GM21786 (cell line): ENCODE data around the gene MYO1G.
"Not testable (repeated sequence)": the region's sequence is repeated elsewhere in the genome, so short reads cannot be mapped to it uniquely, and the experiment has no call there.

Experiments used
- ATAC-seq: cut with Tn5 transposase; IDR thresholded peaks from one replicate; pipeline ENCODE4 v1.9.1; 2021; ENCODE audit not compliant: unreplicated experiment

MYO1G gene

DNA sequence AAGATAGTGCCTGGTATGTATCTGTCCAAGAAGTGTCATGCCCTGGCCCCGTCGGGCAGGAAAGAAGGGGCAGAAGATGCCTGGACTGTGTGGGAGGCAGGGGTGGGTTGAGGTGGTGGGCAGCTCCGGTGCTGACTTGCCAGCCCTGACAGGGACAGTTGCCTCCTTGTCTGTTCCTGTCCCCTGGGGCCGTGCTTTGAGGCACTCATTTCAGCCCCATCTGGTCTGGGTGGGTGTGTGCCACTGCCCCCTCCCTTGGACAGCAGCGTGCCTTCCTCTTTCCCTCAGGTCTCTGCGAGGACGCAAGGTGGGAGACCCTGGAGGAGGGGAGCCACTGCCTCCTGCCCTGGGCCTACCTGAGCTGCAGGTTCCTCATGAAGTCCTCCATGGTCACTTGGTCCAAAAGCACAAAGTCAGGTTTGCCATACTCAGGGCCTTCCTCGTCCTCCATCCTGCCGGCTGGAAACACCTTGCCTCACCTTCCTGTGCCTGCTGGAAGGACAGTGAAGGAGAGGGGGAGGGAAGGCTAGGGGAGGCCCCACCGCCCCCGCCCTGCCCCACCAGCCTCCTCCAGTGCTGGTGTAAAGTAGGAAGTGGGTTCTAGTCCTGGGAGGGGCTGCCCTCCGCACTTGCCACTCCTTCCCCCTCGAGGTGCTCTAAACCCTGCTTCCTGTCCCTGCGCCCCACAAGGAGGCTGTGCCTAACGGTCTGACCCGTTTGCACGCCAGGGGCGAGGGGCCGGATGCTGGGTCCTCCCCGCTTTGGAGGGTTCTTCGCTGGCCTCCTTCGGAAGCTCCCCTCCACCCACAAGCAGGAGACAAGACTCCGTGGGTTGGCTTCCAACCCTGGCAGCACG lies at the start of gene MYO1G:
TSS of gene MYO1G (minus strand) at position 505 of the 856 bp plus-strand sequence. CDS start at position 451, 54 bp downstream.
- ATAC-seq, result peak; percentile 58

DNA sequence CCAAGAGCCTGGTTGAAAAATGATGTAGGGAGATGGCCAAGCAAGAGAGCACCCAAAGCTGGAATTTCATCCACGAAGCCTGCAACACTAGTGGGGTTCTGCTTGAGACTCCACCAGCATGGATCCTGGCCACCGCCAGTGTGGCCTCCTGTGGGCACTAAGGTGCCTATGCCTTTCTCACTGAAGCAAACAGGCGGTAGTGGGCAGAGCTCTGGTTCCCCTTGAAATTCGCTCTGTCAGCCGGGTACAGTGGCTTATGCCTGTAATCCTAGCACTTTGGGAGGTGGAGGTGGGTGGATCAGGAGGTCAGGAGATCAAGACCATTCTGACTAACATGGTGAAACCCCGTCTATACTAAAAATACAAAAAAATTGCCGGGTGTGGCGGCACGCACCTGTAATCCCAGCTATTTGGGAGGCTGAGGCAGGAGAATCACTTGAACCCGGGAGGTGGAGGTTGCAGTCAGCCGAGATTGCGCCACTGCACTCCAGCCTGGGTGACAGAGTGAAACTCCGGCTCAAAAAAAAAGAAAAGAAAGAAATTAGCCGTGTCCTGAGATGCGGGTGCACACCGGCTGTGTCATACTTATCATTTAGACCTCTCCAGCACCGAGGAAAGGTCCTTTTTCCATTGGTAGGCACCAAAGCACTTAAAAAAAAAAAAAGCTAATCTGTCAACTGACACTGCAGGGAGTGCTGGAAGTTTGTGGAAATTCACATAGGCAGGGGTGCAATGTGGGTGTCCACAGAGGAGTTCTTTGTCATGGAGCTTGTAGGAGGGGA lies 49.5 kb upstream of the MYO1G start:
- ATAC-seq, result no peak

DNA sequence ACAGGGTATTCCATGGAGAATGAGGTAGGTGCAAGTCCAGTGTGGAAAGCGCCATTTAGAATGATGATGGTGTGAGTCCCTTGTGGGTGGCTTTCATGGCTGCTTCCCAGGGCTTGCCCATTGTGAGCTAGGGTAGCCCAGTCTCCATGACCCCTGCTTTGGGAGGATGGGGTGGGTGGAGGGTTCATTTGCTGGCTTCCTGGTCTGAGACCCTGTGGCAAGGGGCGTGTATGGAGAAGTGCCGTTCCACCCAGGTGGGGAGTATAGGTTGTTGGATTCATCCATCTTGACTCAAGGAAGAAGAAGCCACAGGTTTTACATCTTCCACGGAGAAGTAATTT lies 48.9 kb upstream of the MYO1G start:
- ATAC-seq, result no peak

DNA sequence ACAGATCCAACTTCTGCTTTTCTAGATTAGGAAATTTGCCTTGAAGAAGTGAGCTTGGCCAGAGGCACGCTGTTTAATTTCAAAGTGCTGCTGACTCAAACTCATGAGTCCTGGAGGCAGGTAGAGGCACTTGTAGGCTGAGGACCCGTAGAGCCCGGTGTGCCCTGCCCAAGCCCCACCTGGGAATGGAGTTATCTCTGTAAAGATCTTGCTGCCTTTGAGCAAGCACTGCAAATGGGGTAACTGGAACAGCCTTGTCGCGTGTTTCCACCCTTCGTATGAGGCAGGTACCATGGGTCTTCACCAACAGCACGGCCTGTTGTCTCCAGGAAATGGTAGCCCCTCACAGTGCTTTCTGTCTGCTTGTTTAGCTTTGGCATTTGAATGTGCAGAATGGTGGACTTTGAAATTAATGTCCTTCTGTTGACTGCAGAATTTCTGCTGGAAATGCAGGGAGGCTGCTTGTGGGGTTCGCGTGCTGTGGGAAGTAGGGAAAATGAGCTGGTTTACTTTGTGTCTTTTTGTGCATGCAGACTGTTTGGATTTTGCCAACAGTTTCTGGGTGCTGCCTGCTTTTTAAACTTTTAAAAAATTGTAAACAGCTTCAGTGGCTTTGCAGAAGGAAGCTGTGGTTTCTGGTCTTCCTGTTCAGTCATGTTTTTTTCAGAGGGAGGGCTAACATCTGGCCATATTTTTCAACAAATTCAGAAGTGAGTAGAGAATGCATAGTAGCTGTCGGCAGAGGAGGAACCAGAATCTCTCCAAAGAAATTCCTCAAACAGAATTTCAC lies 48.4 kb upstream of the MYO1G start:
- ATAC-seq, result no peak

DNA sequence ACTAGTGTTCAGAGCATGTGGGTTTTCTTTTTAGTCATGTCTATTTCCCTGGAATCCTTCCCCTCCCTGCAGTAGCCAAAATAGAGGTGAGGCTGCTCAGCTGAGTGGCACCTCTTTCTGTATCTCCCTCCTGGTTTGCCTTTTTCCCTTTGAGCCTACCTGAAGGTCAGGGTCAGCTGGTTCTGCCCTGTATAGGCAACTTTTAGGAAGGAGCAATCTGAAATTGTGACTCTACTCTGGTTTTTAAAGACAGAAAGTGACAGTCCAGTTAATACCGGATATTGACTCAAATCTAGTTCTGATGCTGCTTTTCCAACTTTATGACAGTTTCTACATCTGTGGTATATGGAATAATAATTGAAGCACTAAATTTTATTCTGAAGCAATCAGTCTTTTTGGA lies 47.2 kb upstream of the MYO1G start:
- no peak for ATAC-seq

DNA sequence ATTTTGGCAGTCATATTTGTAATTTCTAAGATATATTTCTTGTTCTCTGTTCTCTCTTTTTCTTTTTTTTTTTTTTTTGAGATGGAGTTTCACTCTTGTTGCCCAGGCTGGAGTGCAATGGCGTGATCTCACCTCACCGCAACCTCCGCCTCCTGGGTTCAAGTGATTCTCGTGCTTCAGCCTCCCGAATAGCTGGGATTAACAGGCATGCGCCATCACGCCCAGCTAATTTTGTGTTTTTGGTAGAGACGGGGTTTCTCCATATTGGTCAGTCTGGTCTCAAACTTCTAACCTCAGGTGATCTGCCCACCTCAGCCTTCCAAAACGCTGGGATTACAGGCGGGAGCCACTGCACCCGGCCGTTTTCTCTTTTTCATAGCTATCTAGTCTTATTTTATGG lies 46.7 kb upstream of the MYO1G start:
- not testable (repeated sequence) for ATAC-seq

DNA sequence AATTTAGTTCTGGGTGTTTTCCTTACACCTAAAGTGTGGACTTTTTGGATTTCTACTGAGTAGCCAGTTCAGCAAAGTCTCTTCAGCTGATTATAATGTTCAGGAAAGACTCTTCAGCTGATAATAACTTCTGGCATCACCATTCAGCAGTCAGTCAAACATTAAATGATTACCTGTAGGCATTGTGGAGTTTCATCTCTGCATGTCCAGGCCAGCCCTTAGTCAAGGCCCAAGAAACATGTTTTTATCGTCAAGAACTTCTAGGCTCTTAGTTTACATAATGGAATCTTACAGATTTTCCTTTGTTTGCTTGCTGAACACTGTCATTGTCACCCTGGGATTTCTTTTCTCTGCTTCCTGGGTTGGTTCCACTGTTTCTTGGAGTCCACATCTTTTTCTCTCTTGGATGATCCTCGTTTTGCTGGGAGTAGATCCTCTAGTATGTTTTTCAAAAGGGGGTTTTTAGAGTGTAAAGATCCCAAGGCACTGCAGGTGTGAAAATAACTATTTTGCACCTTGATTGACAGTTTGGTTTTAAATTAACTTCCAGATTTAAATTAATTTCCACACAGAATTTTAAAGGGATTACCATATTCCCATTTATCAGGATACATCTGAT lies 45.4 kb upstream of the MYO1G start:
- no peak for ATAC-seq

DNA sequence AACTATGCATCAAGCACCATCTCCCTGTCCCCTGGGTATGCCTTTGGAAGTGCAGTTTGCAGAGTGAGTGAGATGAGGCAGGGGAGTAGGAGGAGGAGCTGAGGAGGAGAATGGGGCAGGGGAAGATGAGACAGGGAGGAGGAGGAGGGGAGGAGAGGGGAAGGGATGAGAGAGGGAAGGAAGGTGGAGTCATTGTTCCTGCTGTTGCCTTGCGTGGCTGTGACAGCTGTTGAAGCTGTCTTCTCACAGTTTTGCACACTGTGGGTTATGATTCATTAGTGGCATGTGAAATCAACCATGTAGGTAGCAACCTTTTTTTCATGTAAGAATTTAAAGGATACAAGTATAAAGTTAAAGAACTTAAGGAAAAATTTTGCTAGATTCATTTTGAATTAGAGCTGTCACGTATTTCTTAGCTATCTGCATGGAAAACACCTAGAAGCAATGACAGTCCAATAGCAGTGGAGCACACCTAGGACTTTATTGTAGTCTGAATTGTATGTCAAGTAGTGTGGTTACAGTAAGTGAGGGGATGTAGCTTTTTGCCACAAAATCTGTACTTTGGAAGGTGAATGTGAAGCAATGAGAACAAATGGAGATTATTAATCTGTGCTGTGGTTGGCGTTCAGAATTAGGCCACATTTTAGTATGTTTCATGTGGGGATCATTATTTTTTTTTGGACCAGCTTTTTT lies 42.9 kb upstream of the MYO1G start:
- peak; percentile 55 for ATAC-seq

DNA sequence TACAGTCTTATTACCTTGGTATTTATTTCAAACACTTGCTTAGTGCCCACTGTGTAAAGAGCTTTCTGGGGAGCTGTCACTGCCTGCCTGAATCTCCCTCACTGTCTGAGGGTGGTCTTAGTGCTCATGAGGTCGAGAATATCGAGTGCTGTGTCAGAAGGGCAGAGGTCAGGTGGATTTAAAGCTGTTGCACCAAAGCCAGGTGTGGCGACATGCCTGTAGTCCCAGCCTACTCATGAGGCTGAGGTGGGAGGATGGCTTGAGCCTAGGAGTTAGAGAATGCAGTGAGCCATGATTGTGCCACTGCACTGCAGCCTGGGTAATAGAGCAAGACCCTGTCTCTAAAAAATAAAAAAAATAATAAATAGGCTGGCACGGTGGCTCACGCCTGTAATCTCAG lies 42.1 kb upstream of the MYO1G start:
- no peak for ATAC-seq

DNA sequence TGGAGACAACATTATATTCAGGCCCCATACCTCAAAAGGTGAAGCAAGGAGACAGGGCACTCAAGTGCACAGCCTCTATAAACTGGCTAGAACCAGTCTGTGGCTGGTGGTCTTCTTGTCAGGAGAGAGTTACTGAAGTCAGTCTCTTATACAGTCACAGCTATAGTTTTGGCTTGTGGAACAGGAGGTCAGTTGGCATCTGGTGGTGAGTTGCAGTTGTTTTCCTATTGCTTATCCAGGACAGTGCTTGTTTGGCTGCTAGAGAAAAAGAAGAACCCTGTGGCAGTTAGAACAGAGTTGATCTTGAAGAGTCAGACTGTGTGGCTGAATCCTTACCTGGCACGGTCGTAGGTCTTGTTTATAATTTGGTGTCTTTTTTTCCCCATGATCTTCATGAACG lies 38.4 kb upstream of the MYO1G start:
- ATAC-seq, result no peak

DNA sequence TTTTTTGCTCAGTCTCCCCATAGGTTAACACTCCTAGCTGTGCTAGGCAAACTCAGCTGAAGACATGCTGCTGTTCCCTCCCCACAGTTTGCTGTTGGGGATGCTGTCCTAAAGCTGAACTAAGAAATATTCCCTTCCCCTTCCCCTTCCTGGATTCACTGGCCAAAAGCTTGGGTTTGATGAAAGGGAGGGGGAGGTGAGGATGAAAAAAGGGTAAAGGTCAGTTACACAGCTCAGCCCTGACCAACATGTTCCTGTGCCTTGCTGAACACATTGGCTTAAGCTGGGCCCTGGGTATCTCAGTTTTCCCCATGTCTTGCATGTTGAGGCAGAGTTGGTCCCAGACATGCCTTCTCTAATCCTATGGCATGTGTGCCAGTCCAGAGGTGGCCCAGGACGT lies 36.5 kb upstream of the MYO1G start:
- no peak for ATAC-seq

DNA sequence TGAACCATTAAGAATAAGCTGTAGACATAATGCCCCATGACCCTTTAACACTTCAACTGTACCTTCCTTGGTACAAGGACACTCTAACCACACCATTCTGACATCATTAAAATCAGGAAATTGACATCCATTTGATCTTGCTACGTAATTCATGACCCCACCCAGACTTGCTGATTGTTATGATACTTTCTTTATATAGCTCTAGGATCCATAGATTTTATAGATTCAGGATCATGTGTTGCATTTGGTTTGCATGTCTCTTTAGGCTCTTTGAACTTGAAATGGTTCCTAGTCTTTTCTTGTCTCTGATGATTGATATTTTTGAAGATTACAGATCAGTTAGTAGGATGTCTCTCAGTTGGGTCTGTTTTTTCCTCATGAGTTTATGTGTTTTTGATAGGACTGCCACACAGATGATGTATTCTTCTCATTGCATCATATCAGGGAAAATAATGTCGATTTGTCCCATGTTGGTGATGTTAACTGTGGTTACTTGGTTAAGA lies 34.7 kb upstream of the MYO1G start:
- no peak for ATAC-seq

DNA sequence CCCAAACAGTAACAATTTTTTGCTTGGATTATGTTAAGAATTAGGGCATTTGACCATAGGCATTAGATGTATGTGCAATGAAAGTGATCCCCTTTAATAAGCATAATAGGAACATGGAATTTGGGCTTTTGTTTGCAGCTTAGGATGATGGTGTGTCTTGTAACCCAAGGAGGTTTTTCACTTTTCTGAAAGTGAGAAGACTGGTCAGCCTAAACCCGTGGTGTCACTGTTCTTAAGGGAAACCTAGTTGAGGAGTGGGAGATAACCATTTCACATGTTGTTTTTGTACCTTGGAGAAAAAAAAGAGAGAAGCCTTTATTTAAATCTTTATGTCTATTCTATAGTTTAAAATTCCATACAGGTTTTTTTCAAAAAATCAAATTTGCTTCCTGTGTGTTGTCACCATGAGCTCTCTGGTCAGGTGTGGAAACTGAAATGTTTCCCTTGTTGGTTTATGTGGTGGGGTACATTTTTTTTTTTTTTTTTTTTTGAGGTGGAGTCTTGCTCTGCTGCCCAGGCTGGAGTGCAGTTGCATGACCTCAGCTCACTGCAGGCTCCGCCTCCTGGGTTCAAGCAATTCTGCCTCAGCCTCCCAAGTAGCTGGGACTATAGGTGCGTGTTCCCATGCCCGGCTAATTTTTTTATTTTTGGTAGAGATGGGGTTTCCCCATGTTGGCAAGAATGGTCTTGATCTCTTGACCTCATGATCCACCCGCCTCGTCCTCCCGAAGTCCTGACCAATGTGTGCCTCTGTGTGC lies 28.9 kb upstream of the MYO1G start:
- peak; percentile 76 for ATAC-seq

DNA sequence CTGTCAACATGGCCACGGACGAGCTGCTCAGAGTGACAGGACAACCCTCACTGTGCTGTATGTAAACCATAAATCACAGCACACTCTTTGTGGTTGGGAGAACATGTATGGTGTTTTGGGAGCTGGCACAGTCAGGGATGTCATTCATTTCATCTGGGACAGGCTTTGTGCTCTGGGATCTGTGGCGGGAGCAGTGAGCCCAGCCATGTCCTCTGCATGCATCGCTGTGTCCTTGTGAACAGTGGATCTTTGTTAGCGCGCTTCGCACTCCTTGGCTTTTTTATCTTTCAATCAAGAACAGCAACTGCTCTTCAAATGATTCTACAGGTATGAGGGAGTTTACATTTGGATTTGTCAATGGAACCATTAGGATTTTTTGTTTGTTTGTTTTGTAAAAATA lies 28.3 kb upstream of the MYO1G start:
- no peak for ATAC-seq

DNA sequence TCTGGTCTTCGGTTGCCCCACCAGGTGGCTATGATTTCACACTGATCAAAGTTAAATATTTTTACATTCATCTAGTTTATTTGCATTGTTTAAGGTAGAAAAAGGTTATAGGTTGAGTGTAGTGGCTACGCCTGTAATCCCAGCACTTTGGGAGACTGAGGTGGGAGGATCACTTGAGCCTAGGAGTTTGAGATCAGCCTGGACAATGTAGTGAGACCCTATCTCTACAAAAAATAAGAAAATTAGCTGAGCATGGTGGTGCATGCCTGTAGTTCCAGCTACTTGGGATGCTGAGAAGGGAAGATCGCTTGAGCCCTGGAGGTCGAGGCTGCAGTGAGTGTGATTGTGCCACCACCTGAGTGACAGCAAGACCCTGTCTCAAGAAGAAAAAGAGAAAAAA lies 25.0 kb upstream of the MYO1G start:
- no peak for ATAC-seq

DNA sequence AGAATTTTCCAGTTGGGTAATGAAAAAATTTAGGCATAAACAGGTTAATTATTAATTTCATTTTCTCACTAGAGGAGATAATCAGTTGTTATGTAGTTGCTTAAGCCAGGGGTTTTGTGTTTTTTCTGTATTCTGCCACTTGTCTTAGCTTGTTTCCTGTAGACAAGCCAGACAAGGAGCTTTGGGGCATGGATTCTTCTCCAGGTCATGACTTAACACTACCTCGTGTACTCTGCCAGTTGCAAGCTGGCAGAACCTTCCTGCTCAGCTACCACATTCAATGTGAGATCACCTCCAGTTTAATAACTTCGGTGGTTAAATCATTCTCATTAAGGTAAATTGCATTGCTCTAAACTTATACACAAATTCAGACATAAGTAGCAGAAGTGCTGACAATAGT lies 23.0 kb upstream of the MYO1G start:
- ATAC-seq, result no peak

DNA sequence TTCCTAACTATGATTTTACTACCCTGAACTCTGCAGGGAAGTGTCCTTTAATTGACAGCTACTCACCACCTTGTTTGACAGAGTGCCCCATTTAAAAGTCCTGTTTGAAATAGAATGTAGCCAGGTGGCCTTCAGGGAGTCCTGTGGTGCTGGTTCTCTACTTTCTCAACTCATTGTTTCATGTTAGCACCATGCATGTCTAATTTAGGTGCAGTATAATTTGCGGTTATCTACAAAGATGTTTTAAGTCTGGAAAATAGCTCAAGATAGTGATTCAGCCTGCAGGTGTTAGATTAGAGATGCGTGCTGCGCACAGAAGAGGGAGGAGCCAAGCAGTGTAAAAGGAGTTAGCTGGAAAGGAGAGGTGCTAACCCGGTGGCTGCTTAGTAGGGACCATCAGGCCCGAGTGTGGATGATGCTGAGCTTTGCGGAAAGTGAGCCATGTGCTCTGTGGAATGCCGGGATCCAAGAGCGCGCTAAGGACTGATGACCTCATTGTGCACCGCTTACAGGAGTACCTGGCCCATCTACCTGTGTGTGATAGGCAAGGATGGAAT lies 22.4 kb upstream of the MYO1G start:
- ATAC-seq, result peak; percentile 33

DNA sequence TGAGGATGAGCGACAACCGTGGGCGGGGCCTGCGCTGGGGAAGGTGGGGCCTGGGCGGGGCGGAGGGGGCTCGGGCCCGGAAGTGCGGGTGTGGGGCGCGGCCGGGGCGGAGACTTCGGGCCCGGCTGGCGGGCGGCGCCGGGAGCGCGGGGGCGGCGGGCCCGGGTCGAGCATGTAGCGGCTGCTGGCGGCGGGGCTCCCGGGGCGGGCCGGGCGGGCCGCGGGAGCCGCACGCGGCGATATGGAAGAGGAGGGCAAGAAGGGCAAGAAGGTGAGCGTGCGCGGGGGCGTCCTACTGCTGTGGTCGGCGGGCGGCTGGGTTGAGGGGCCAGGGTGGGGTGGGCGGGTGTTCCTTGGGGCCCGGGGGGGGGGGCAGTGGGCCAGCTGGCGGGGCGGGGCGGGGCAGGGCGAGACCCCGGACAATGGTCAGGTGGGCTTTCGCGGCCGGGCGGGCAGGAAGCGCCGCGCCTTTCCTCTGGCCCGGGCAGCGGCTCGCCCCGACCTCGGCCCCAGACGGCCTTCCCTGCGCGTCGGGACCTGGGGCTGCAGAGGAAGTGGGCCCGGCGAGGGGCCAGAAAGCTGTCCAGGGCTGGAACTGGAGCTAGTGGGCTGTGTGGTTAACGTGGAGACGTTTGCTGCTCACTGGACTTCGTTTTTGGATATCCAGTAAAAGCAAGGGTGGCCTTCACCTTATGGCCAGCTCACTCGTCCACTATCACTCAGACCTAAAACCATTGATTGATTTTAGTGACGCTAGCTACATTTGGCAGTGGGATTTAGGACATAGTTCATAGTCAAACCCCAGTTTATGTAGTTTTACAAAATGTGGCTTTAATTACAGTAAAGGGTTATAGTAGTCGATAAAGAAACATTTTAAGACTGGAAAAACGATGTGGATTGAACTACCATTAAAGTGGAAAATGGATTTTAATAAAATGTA lies 21.5 kb upstream of the MYO1G start, which contains the start of gene CCM2:
TSS of gene CCM2 (plus strand) at position 109 of the 940 bp plus-strand sequence. CDS start at position 242, 133 bp downstream.
- ATAC-seq, result no peak
